ENCODE data around the gene ALS2. TPM values are rescaled to one million over a fixed set of nuclear protein-coding genes. Genes with fewer than 3 reads are reported as not detected.

ALS2 gene
- total RNA-seq, 1 experiment from 2014 or later, result 28.1 TPM

GRCh38 chr2:201777043-201777442, 3.7 kb downstream of the ALS2 start:
- H3K4me1 ChIP-seq (ENCODE audit: control insufficient read depth in 1 of 2, insufficient read depth in 2 of 2, low read length in 2 of 2), result peaks cover 11 to 31% of the 10 kb centered on the region in 2 experiments
- ChIA-PET RAD21 (ENCODE audit: low non-redundant PET in 1 of 2, low total read pairs in 2 of 2, uncharacterized antibody in 2 of 2, unreplicated experiment in 2 of 2) (no interaction called here), CTCF (no interaction called here), POLR2A (no interaction called here)
- H3K4me3 ChIP-seq (replicated peaks in 1 of 2; ENCODE audit: low read depth in 1 of 2, low read length in 2 of 2), result no peak overlapping the region
- peaks cover 82% of the 10 kb centered on the region for H3K79me2 ChIP-seq (ENCODE audit: insufficient read depth, low read length)
- DNase-seq (ENCODE audit: low read depth, low spot score) (no peak), ATAC-seq (no peak)
- H3K27ac ChIP-seq (ENCODE audit: low read depth, low read length), result no peak overlapping the region
- H3K9ac ChIP-seq (ENCODE audit: low read length), result no peak overlapping the region
- H3K27me3 ChIP-seq (ENCODE audit: insufficient read depth, low read length), result no peaks in the 10 kb centered on the region
- BruUV-seq (replicated peaks), result no TSS peak
- no peaks in the 10 kb centered on the region for H3K36me3 ChIP-seq (ENCODE audit: control insufficient read depth in 1 of 2, insufficient read depth in 2 of 2, low read length in 2 of 2)
- no peak overlapping the region for H3K4me2 ChIP-seq (ENCODE audit: low read length)
- no peaks in the 10 kb centered on the region; the same call in 1 of the 2 replicates for H4K20me1 ChIP-seq (ENCODE audit: insufficient read depth)
- no peaks in the 10 kb centered on the region for H3K9me3 ChIP-seq (ENCODE audit: control insufficient read depth in 1 of 2, insufficient read depth in 1 of 2, low read depth in 1 of 2, low read length in 2 of 2)
- no peak for TF ChIP-seq MAX (IDR thresholded peaks at IDR 0.05)
- no peak for TF ChIP-seq JUND (IDR thresholded peaks at IDR 0.05)
- TF ChIP-seq TCF7L2 (IDR thresholded peaks at IDR 0.05; ENCODE audit: borderline replicate concordance, extremely low read depth, insufficient read depth, insufficient read length), result no peak
- TF ChIP-seq POLR2A (IDR thresholded peaks at IDR 0.05; ENCODE audit: borderline replicate concordance, extremely low read depth, insufficient read depth, insufficient read length), result no peak
- no peak for TF ChIP-seq RAD21 (IDR thresholded peaks at IDR 0.05; ENCODE audit: low read depth)
- TF ChIP-seq, protein P1, sequence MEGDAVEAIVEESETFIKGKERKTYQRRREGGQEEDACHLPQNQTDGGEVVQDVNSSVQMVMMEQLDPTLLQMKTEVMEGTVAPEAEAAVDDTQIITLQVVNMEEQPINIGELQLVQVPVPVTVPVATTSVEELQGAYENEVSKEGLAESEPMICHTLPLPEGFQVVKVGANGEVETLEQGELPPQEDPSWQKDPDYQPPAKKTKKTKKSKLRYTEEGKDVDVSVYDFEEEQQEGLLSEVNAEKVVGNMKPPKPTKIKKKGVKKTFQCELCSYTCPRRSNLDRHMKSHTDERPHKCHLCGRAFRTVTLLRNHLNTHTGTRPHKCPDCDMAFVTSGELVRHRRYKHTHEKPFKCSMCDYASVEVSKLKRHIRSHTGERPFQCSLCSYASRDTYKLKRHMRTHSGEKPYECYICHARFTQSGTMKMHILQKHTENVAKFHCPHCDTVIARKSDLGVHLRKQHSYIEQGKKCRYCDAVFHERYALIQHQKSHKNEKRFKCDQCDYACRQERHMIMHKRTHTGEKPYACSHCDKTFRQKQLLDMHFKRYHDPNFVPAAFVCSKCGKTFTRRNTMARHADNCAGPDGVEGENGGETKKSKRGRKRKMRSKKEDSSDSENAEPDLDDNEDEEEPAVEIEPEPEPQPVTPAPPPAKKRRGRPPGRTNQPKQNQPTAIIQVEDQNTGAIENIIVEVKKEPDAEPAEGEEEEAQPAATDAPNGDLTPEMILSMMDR (IDR thresholded peaks at IDR 0.05 in 2 of 3, conservative IDR thresholded peaks at IDR 0.05 in 1 of 3; ENCODE audit: borderline replicate concordance in 1 of 3, insufficient read depth in 1 of 3, low read depth in 2 of 3, low read length in 2 of 3), result no peak
- TF ChIP-seq SIN3A (IDR thresholded peaks at IDR 0.05; ENCODE audit: low read depth), result no peak
- no peak for TF ChIP-seq POLR2AphosphoS5 (IDR thresholded peaks at IDR 0.05; ENCODE audit: low read depth, low read length)
- no peak for TF ChIP-seq EGR1 (IDR thresholded peaks at IDR 0.05; ENCODE audit: low read depth)
- TF ChIP-seq ZNF274 (IDR thresholded peaks at IDR 0.05; ENCODE audit: low read depth, low read length), result no peak
- TF ChIP-seq SP1 (IDR thresholded peaks at IDR 0.05; ENCODE audit: low read depth), result no peak
- TF ChIP-seq ELF1 (IDR thresholded peaks at IDR 0.05; ENCODE audit: borderline replicate concordance, low read depth), result no peak
- TF ChIP-seq SRF (IDR thresholded peaks at IDR 0.05; ENCODE audit: low read depth), result no peak
- no peak for TF ChIP-seq REST (IDR thresholded peaks at IDR 0.05; ENCODE audit: low read depth)
- TF ChIP-seq FOSL1 (IDR thresholded peaks at IDR 0.05; ENCODE audit: low read depth), result no peak
- no peak for TF ChIP-seq CEBPB (IDR thresholded peaks at IDR 0.05; ENCODE audit: low read depth)
- no peak for TF ChIP-seq CBX3 (IDR thresholded peaks at IDR 0.05; ENCODE audit: low read depth)
- TF ChIP-seq YY1 (IDR thresholded peaks at IDR 0.05; ENCODE audit: extremely low read depth, insufficient replicate concordance, low read depth, low read length), result no peak
- no peak for TF ChIP-seq EZH2 (IDR thresholded peaks at IDR 0.05)
- TF ChIP-seq EZH2phosphoT487 (IDR thresholded peaks at IDR 0.05; ENCODE audit: borderline replicate concordance), result no peak
- no peaks in the 10 kb centered on the region for H3K9me2 ChIP-seq (ENCODE audit: insufficient read depth)
- H2AFZ ChIP-seq (ENCODE audit: low read depth, low read length, poor library complexity, severe bottlenecking), result no peak overlapping the region
- intact Hi-C loops (cut with micrococcal nuclease), result no loop called here
